NT2/D1 (cell line): ENCODE results near the gene RTN4R.

Experiments used
- DNase-seq: peaks from one replicate; pipeline ENCODE4 v3.0.0-alpha.2; 2011; ENCODE audit warnings: low read depth, low spot score
- H3K27me3 ChIP-seq: 2 replicates; pipeline ENCODE4 v1.6.0; 2011; ENCODE audit warnings: mild to moderate bottlenecking; ENCODE audit not compliant: insufficient read length, insufficient read depth
- H3K36me3 ChIP-seq: 2 replicates; pipeline ENCODE4 v1.6.1; 2011; ENCODE audit warnings: mild to moderate bottlenecking, low read length, mixed read lengths; ENCODE audit not compliant: insufficient read depth, insufficient read length
- H3K4me1 ChIP-seq: 2 replicates; pipeline ENCODE4 v1.5.1; 2011; ENCODE audit not compliant: insufficient read depth, insufficient read length
- H3K4me3 ChIP-seq: 2 replicates; pipeline ENCODE4 v1.5.1; 2011; ENCODE audit warnings: low read depth; ENCODE audit not compliant: insufficient read length
- H3K9ac ChIP-seq: 2 replicates; pipeline ENCODE4 v1.6.0; 2011; ENCODE audit warnings: low read depth; ENCODE audit not compliant: insufficient read length
- H3K9me3 ChIP-seq: 2 replicates; pipeline ENCODE4 v1.5.1; 2011; ENCODE audit warnings: mild to moderate bottlenecking, low read length; ENCODE audit not compliant: insufficient read depth
- SUZ12 ChIP-seq: IDR thresholded peaks from 2 replicates; pipeline ENCODE4 v1.6.1; 2011; ENCODE audit not compliant: insufficient read length, insufficient read depth; ENCODE audit errors: extremely low read depth
- YY1 ChIP-seq: IDR thresholded peaks from 2 replicates; pipeline ENCODE4 v1.6.1; 2011; ENCODE audit not compliant: insufficient read length, insufficient read depth
- ZNF274 ChIP-seq: IDR thresholded peaks from 2 replicates; pipeline ENCODE4 v1.6.1; 2011; ENCODE audit warnings: mild to moderate bottlenecking, low read depth, low read length

The RTN4R gene

DNA sequence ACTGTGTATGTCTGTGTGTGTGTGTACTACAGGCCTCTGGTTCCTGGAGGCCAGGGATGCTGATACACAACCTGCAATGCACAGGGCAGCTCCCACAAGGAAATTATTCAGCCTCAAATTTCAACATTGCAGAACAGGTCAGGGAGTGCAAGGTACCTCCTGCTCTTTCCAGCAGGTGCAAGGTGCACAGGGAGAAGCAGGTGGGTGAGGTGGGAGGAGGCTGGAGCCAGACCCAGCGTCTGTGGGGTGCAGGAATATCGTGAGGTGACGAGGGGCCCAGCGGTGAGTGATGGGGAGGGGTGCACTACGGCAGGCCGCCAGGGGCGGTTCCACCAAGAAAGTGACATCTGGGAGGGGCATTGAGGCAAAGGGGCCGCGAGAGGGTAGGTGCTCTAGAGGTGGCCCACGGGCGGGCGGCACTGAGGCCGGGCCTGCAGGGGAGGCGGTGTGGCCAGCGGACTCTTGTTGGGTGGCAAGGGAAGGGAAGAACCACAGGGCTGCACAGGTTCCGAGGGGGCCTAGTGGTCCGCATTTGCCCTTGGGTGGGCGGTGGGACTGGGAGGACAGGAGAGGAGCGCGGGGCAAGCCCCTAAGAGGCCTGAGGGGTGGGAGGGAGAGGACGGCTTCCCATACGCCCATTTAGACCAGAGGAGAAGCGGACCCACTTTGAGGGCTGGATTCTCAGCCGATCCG is 30.1 kb upstream of the RTN4R start:
- Histone ChIP-seq H3K27me3 (peaks cover 45% of the 10 kb centered on the region), H3K9me3 (no peaks in the 10 kb centered on the region), H3K4me1 (peaks cover 2% of the 10 kb centered on the region), H3K36me3 (no peaks in the 10 kb centered on the region), H3K9ac (peak overlapping the region; percentile 64), H3K4me3 (peak overlapping the region; percentile 40)
- TF ChIP-seq ZNF274 (no peak), SUZ12 (no peak), YY1 (no peak)
- no peak for DNase-seq

GRCh38 chr22:20297414-20298109 is 29.4 kb upstream of the RTN4R start:
- Histone ChIP-seq H3K36me3 (no peaks in the 10 kb centered on the region), H3K4me3 (no peak overlapping the region), H3K9ac (no peak overlapping the region), H3K9me3 (no peaks in the 10 kb centered on the region), H3K4me1 (no peaks in the 10 kb centered on the region), H3K27me3 (peaks cover 45% of the 10 kb centered on the region)
- no peak for DNase-seq
- TF ChIP-seq YY1 (no peak), ZNF274 (no peak), SUZ12 (no peak)

GRCh38 chr22:20296598-20296997 is 28.5 kb upstream of the RTN4R start:
- Histone ChIP-seq H3K9ac (no peak overlapping the region), H3K9me3 (no peaks in the 10 kb centered on the region), H3K36me3 (no peaks in the 10 kb centered on the region), H3K4me3 (no peak overlapping the region), H3K27me3 (peaks cover 41% of the 10 kb centered on the region), H3K4me1 (peaks cover 1% of the 10 kb centered on the region)
- TF ChIP-seq SUZ12 (no peak), ZNF274 (no peak), YY1 (no peak)
- DNase-seq, result no peak

DNA sequence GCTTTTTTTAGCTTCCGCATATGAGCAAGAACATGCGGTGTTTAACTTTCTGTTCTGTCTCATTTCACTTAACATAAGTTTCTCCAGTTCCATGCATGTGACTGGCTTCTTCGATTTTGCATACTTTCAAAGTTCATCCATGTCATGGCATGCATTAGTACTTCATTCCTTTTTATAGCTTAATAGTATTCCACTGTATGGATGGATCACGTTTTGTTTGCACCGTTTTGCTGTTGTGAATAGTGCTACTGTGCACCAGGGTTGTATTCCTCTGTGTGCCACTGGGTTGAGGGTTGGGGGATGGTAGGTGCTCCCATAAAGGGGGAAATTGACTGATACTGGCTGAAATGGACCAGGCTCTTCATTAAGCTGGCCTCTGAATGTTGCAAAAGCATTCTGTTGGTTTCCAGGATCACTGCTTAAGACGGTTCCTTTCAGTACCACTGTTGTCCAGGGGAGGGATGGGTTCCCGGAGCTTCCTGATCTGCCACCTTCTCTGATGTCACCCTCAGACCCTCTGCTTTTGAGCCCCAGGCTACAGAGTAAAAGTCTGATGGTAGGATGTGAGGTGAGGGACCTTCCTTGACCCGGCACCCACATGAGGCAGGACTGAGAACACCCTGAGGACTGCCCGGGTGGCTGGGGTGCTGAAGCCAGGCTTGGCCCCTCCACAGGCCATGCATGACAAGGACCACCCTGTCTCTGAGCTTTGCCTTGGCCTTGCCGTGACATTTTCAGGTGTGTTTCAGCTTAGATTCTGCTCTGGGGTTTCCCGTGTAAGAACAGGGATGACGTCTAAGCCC is 27.3 kb upstream of the RTN4R start:
- no peak for DNase-seq
- no peaks in the 10 kb centered on the region for H3K36me3 ChIP-seq
- TF ChIP-seq YY1 (no peak), ZNF274 (no peak), SUZ12 (no peak)
- no peak overlapping the region for H3K4me3 ChIP-seq
- H3K9ac ChIP-seq, result no peak overlapping the region
- peaks cover 2% of the 10 kb centered on the region for H3K4me1 ChIP-seq
- no peaks in the 10 kb centered on the region for H3K9me3 ChIP-seq
- peaks cover 30% of the 10 kb centered on the region for H3K27me3 ChIP-seq

- Histone ChIP-seq H3K9me3 (no peaks in the 10 kb centered on the region), H3K27me3 (peaks cover 12% of the 10 kb centered on the region), H3K4me1 (peaks cover 2% of the 10 kb centered on the region), H3K36me3 (no peaks in the 10 kb centered on the region), H3K9ac (no peak overlapping the region), H3K4me3 (no peak overlapping the region)
- TF ChIP-seq SUZ12, result no peak
- no peak for TF ChIP-seq YY1
- no peak for TF ChIP-seq ZNF274
- DNase-seq, result no peak
These were observed 24.6 kb upstream of the RTN4R start for GRCh38 chr22:20292673-20293232.

DNA sequence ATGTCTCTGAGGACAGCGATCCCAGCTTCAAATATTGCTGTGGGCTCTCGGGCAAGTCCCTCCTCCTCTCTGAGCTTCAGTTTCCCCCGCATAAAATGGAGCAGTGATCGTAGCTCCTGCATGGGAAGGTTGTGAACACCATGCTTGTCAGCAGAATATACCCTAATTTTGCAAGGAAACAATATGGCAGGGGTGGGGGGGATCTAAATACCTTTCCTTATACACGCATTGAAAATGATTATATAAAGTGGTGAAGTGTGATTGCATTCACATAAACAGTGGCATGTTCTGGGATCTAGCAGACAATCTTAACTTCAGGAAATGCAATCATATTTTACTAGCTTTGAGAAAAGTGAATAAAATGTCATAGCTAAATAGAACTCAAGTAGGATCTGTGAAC is 24.0 kb upstream of the RTN4R start:
- Histone ChIP-seq H3K4me1 (peaks cover 2% of the 10 kb centered on the region), H3K27me3 (peaks cover 5% of the 10 kb centered on the region), H3K9me3 (no peaks in the 10 kb centered on the region), H3K9ac (no peak overlapping the region), H3K4me3 (no peak overlapping the region), H3K36me3 (no peaks in the 10 kb centered on the region)
- no peak for TF ChIP-seq SUZ12
- no peak for TF ChIP-seq ZNF274
- no peak for TF ChIP-seq YY1
- no peak for DNase-seq
